Stimulated activated CD4-positive, alpha-beta T cell treated with anti-CD3 and anti-CD28 coated beads, Interleukin-4, amount 100 ng/mL, for 1 hour (primary cell): ENCODE results near the gene CLEC1A.

ENCODE experiments used
- DNase-seq: peaks from one replicate; pipeline ENCODE4 v3.0.0-alpha.2; 2020

Gene CLEC1A, protein sequence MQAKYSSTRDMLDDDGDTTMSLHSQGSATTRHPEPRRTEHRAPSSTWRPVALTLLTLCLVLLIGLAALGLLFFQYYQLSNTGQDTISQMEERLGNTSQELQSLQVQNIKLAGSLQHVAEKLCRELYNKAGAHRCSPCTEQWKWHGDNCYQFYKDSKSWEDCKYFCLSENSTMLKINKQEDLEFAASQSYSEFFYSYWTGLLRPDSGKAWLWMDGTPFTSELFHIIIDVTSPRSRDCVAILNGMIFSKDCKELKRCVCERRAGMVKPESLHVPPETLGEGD

DNA sequence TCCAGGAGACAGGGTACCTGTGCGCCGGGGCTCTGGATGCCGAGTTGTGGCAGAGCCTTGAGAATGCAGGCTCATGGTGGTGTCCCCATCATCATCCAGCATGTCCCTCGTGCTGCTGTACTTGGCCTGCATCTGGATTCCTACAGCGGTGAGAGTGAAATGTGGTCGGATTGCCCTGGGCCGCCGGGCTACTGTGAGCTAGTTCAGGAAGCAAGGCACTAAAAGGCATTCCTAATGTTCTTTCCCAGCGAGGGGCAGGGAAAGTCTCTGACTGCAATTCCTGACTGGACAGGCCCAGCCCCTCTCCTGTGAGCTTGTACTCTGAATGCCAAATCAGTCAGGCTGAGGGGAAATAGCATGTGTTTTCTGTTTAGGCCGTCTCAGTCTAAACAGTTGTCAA is at the start of gene CLEC1A:
Gene CLEC1A (minus strand): TSS at position 195 of the 400 bp plus-strand sequence. CDS start 63 bp downstream, at position 132.
- no peak for DNase-seq

DNA sequence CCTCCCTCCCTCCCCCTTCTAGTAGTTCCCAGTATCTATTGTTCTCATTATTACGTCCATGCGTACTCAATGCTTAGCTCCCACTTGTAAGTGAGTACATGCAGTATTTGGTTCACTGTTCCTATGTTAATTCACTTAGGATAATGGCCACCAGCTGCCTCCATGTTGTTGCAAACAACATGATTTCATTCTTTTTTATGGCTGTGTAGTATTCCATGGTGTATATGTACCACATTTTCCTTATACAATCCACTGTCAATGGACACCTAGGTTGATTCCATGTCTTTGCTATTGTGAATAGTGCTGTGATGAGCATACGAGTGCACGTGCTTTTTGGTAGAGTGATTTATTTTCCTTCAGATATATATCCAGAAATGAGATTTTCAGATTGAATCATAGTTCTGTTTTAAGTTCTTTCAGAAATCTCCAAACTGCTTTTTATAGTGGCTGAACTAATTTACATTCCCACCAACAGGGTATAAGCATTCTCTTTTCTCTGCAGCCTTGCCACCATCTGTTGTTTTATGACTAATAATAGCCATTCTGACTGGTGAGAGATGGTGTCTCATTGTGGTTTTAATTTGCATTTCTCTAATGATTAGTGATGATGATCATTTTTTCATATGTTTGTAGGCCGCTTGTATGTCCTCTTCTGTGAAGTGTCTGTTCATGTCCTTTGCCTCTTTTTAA is 49.1 kb upstream of the CLEC1A start:
- DNase-seq: no peak

DNA sequence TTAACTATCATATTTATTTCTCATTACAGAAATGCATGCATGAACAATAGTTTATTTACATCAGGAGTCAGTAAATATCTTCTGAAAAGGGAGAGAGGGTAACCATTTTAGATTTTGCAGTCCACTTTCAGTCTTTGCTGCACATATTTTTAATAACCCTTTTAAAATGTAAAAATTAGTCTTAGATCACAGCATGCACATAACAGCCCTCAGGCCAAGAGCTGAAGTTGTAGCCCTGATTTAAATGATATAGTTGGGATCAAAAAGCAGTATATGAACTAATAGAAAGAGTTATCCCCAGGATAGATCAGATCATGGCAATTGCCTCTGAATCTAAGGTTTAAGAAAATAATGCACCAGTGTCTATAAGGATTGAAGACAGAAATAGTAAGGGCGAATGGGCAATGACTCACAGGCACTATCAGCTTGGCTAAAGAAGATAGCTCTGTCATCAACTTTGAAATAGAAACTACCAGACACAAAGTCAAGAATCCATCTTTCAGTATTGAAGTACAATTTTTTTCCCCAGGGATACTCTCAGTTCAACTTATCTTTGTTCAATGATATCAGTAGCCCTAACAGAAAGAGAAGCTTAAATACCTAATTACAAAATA is 44.3 kb upstream of the CLEC1A start:
- no peak for DNase-seq

DNA sequence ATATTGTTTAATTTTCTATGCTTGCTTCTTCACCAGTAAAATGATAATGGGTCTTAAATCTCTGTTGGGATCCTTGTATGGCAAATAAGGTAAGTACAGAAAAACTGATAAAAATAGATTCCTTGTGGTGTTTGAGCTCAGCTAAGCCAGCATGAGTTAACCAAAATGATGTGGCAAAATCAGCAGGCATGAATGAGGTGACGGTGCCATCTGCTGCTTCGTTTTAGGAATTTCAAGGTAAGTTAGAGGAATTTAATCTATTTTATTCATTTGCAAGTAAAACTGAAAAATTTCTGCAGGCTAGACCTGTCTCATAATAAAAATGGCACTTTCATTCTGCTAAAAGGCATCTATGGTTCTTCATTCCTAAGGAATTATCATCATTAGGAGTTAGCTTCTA is 41.2 kb upstream of the CLEC1A start:
- DNase-seq: peak; percentile 23

DNA sequence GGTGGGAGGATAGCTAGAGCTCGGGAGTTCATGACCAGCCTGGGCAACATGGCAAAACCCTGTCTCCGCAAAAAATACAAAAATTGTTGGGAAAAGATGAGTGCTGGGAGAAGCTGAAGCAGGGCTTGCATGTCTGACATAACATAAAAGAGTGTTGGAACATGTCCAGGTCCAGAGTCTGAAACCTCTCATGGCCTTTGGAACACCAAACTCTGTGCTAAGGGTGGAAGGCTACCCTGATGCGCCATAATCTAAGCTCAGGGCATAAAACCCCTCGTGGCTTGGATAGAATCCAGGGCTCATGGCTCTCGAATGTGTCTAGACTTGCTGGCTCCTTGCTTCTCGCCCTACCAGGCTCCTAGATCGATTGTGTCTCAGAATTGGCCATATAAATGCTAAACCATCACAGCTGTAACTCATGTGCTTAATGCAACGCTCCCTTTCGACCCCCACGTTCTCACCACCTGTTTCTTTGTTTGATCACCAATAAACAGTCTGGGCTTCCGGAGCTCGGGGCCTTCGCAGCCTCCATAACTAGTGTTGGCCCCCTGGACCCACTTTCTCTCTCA is 37.9 kb upstream of the CLEC1A start:
- no peak for DNase-seq

DNA sequence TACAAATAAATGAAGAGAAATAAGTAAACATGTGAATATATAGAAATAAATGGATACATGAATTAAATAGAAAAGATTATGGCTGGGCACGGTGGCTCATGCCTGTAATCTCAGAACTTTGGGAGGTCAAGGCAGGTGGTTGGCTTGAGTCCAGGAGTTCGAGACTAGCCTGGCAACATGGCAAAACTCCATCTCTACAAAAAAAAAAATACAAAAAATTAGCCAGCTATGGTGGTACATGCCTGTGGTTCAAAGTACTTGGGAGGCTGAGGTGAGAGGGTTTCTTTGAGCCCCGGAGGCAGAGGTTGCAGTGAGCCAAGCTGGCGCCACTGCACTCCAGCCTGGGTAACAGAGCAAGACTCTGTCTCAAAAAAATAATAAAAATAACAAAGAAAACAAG is 36.3 kb upstream of the CLEC1A start:
- DNase-seq: no peak

DNA sequence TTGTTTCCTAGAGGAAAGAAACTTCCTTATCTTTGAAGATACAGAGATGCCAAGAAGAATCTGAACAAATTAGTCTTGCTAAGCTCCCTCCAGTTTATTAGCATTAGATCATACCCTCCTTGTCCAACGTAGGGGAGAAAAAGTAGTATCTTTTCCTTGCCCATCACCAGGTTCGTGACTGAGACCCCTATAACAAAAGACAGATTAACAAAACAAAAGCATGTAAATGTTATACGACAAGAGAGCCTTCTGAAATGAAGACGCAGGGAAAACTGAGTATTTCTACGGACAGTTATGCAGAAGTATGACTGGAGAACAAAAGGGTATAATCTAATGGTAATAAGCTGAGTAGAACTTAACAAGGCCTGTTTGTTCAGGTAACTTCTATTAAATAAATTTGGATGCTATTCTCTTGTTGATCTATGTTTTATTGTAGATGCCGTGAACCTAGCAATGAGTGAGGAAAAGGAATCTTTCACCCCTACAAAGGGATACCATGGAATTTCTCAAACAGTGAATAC is 34.1 kb upstream of the CLEC1A start:
- DNase-seq: no peak

DNA sequence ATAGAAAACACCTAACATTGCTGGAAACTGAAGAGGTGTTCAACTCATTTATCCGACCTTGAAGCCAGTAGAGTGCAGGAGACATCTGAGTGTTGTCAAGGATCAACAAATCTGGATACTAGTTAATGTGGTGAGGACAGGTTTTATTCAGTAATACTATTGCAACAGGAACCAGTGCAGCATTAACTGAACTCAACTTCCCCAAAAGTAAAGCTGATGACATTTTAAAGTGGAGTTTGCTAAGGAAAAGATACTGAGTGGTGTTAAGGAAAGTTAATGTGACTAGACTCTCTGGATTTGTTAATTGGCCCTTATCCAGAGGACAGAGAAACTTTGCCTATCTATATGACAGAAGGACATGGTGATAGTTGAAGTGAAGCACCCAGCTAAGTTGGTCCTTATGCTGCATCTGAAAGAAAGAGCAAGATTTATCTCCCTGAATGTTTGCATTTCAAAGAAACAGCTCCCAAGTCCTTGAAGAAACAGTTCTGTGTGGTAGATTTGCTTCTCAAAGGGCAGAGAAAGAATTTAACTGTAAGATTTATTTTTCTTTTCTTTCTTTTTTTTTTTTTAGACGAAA is 32.4 kb upstream of the CLEC1A start:
- no peak for DNase-seq

DNA sequence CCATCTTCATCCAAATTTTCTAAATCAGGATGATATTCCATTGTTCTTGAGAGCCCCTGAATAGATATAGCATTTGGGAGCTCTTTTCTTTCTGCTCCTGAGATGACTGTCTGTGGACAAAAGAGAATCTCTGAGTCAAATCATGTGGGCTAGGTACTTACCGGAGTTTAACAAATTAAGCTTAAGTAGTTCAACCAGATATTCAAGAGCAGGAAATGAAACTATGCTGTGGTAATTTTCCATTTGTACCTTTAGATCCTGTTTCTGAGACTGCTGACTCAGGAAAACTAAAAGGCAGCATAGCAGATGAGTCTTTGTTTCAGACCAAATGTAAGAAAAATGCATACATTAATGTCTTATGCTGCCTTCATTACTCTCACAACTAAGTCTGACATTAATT is 31.3 kb upstream of the CLEC1A start, which contains the start of gene CLEC7A:
Gene CLEC7A (minus strand): TSS at position 158 of the 400 bp plus-strand sequence. CDS start 117 bp downstream, at position 41.
- DNase-seq: no peak

DNA sequence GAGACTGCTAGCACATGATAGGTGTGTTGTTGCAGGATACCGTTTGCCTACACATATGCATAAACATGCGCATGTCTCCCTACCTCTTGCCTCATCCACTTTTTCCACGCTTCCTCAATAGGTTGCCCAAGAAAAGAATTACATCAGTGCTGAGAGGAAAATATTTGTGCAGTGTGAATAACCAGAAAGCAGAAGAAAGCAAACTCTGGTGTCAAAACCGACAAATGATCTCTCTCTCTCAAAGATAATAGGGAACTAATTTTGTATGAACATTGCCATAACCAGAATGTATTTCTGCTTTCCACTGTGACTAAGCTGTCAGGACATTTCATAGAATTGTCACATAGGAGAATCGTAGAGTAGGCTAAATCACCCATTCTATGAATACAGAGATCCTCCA is 29.9 kb upstream of the CLEC1A start:
- DNase-seq: no peak

DNA sequence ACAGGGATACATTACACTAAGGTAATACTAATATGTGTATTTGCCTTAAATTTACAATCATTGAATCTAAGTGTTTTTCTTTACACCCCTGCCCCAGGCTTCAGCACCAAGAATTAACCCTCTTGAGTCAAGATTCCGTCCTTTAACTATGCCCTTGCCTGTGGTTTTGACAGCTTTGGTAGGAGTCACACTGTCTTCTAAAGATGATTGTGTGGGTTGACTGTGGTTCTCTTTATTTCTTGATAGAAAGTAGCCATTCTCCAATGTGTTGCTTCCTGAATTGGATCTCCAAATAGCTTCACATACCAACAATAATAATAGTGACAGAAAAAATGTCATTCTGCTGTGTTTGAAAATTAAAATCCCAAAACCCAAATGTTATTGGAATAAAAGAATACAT is 27.6 kb upstream of the CLEC1A start:
- no peak for DNase-seq

DNA sequence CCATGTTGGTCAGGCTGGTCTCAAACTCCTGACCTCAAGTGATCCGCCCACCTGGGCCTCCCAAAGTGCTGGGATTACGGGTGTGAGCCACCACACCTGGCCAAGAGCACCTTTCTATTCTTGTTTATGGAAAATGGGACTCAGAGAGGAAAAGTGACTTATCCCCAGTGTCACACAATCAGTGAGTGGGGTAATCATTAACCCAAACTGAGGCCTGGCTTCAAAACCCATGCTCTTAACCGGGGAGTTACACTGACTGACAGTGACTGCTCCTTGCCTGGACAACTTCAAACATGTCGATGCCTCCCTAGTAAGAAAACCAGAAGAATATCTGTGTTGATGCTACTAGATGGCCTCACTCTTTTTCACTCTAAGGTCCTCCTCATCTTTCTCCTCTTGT is 23.9 kb upstream of the CLEC1A start:
- no peak for DNase-seq

DNA sequence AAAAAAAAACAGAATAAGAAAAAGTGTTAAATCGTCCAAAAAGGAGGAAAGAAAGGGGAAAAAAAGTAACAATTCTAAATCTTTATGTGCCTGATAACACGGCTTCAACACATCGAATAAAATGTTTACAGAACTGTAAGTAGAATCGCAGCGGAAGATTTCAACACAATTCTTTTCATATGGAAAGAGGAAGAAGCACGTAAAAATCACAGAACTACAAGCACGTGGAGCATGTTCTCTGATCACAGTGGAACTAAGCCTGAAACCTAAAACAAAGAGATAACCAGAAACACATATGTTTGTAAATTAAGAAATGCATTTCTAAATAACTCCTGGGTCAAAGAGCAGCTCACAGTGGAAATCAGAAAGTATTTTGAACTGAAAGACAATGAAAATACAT is 22.5 kb upstream of the CLEC1A start:
- no peak for DNase-seq

DNA sequence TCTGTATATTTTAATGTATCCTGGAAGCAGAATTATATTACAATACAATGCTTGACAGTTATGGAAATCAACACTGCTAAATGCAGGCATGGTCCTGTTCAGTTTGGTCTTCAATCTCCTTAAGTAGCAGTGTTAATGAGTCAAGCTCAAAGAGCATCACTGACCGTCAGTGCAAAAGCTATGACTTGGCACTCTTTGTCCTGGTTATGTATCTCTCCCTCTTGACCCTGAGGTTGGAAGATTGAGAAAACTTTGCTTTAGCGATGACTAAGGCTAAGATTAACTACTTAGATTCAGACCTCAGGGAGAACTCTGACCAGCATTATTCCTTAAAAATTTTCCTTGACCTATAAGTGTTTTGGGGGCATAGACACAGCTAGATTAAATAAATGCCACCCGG is 20.3 kb upstream of the CLEC1A start:
- no peak for DNase-seq

DNA sequence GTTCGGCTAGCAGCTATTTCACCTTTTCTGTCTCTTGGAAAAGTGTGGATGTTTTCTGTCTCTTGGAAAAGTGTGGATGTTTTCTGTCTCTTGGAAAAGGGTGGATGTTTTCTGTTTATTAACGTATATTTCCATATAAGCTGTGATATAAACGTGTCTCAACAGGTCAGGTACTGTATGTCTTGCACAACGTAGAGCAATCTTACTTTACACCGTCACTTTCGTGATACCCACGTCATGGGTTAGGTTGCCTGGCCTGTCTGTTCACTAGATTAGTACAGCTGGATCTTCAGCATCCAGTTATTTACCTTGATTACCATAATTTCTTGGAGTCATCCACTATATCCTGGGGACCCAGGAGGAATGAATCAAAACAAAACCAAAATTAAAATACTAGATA is 17.1 kb upstream of the CLEC1A start:
- no peak for DNase-seq

DNA sequence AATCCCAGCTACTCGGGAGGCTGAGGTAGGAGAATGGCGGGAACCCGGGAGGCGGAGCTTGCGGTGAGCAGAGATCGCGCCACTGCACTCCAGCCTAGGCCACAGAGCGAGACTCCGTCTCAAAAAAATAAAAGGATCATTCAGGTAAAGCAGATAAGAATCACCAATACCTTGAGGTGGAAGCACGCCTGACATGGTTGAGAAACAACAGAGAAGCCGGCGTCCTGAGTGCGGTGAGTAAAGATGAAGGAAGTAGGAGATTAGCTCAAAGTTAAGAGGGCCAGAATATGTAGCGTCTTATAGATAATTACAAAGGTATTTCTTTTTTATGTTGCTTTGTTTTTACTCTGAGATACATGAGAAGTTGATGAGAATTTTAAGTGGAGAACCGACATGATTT is 16.5 kb upstream of the CLEC1A start:
- DNase-seq: no peak

DNA sequence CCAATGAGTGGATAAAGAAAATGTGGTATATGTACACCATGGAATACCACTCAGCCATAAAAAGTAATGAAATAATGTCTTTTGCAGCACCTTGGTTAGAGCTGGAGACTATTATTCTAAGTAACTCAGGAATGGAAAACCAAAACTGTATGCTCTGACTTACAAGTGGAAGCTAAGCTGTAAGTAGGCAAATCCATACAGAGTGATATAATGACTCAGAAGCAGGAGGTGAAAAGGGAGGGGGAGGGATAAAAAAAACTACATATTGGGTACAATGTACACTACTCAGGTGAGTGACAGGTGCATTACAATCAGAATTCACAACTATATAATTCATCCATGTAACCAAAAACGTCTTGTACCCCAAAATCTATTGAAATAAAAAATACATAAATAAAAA is 15.1 kb upstream of the CLEC1A start:
- no peak for DNase-seq

DNA sequence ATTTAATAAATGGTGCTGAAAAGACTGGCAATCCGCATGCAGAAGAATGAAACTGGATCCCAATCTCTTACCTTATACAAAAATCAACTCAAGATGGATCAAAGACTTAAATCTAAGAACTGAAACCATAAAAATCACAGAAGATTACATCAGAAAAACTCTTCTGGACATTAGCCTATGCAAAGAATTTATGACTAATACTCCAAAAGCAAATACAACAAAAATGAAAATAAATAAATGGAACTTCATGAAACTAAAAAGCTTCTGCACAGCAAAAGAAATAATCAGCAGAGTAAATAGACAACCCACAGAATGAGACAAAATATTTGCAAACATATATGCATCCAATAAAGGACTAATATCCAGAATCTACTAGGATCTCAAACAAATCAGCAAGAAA is 14.3 kb upstream of the CLEC1A start:
- no peak for DNase-seq

DNA sequence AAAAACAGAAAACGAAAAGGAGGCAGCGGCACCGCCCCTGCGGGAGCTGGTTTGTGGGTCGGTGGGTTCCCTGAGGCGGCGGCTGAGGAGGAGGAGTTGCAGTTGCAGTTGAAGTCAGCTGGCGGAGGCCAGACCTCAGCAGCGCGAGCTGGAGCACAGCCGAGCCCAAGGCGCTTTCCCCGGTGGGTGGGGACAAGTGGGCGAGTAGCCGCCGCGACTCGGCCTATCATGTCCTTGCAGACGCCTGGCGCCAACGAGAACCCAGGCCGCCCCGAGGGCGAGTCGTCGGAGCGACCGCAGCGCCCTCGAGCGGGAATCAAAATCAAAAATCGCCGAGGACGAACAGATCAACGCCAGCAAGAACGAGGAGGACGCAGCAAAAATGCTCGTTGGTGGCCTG is 12.7 kb upstream of the CLEC1A start:
- no peak for DNase-seq

DNA sequence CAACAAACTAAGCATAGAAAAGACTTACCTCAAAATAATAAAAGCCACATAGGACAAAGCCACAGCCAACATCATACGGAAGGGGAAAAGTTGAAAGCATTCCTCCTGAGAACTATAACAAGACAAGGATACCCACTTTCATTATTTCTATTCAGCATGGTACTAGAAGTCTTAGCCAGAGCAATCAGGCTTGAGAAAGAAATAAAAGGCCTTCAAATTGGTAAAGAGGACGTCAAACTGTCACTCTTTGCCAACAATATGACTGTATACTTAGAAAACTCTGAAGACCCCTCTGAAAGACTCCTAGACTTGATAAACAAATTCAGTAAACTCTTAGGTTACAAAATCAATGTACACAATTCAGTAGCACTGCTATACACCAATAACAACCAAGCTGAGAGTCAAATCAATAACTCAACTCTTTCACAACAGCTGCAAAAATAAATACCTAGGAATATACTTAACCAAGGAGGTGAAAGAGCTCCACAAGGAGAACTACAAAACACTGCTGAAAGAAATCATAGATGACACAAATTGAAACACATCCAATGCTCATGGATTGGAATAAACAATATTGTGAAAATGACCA is 11.6 kb upstream of the CLEC1A start:
- no peak for DNase-seq

DNA sequence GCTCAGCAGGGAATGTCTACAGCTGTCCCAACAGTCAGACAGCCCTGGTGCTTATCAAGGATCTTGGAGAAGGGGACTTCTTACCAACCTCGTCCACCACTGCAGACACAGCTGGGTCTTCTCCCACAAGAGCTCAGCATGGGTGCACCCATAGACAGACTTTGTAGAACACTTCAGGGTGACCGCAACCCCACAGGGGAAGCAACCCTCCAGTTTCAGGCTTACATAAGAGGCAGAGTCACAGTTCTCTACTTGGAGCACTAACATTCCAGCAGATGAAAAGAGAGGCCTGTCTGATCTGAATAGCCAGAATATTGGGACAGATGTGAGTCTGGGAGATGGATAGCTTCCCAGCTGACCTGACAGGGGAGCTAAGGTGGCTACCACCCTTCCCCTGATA is 3.5 kb upstream of the CLEC1A start:
- no peak for DNase-seq

DNA sequence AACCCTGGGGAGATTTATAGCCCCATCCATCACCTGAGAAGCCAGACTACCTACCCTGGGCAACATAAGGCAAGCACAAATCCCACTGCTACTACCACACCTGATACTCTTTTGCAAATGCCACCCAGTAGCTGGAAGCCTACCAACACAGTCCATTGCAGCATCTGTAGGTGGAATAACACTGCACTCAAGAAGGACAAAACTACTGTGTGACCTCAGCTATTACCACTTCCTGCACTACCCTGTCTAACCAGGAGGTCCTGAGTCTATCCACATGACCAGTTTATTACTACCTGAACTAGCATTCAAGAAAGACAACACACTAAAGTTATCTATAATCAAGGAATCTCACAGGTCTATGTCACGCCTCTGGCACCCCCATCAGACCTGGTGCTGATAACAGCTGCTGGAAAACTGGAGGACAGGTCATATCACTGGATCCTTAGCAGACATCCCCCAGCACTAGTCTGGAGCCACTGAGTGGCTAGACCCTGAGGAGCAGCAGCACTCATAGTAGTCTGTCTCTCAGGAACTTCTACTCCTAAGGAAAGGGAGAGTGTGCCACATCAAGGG is 2.9 kb upstream of the CLEC1A start:
- no peak for DNase-seq
